HEK293T (cell line): Measurements from ENCODE around the gene DUSP5.
A peak's percentile ranks its signal among the peaks of the same experiment; 100 is the strongest.

Experiments
- CTCF ChIA-PET: fragments of 350-600 bp; formaldehyde crosslinking; extraction: SDS; loops from one replicate; lab custom pipeline; 2021; ENCODE audit warnings: antibody characterized with exemption, inconsistent platforms; lab: Yijun Ruan, JAX
- POLR2A ChIA-PET: fragments of 350-600 bp; formaldehyde crosslinking; extraction: SDS; loops from one replicate; lab custom pipeline; 2020; ENCODE audit warnings: antibody characterized with exemption, inconsistent platforms; lab: Yijun Ruan, JAX
- DNase-seq: peaks from one replicate; pipeline ENCODE4 v3.0.0; 2012; ENCODE audit warnings: mixed read lengths; ENCODE audit errors: extremely low spot score
- ARNT ChIP-seq: fragments of 450-650 bp; IDR thresholded peaks from 2 replicates; pipeline ENCODE4 v1.6.1; 2017; ENCODE audit warnings: mild to moderate bottlenecking
- BHLHE40 ChIP-seq: fragments of 450-650 bp; IDR thresholded peaks from 2 replicates; pipeline ENCODE4 v1.6.1; 2016; ENCODE audit warnings: mild to moderate bottlenecking, moderate library complexity, borderline replicate concordance
- CTBP1 ChIP-seq: fragments of 450-650 bp; IDR thresholded peaks from 2 replicates; pipeline ENCODE4 v1.6.1; 2016; ENCODE audit warnings: borderline replicate concordance
- ELF4 ChIP-seq: fragments of 450-650 bp; IDR thresholded peaks from 2 replicates; pipeline ENCODE4 v1.6.1; 2017; ENCODE audit warnings: antibody characterized with exemption
- FOXA1 ChIP-seq: fragments of 450-650 bp; IDR thresholded peaks from 2 replicates; pipeline ENCODE4 v1.6.1; 2016; ENCODE audit warnings: mild to moderate bottlenecking
- FOXK2 ChIP-seq: fragments of 450-650 bp; IDR thresholded peaks from 2 replicates; pipeline ENCODE4 v1.6.1; 2016; ENCODE audit warnings: mild to moderate bottlenecking
- FOXM1 ChIP-seq: fragments of 450-650 bp; IDR thresholded peaks from 2 replicates; pipeline ENCODE4 v1.6.1; 2017; ENCODE audit warnings: mild to moderate bottlenecking, borderline replicate concordance
- HDGF ChIP-seq: fragments of 450-650 bp; IDR thresholded peaks from 2 replicates; pipeline ENCODE4 v1.6.1; 2017; ENCODE audit warnings: antibody characterized with exemption, borderline replicate concordance
- L3MBTL2 ChIP-seq: fragments of 450-650 bp; conservative IDR thresholded peaks from 2 replicates; pipeline ENCODE4 v1.6.1; 2016; ENCODE audit warnings: mild to moderate bottlenecking
- LEF1 ChIP-seq: fragments of 450-650 bp; IDR thresholded peaks from 2 replicates; pipeline ENCODE4 v1.6.1; 2017; ENCODE audit warnings: mild to moderate bottlenecking, borderline replicate concordance
- NFRKB ChIP-seq: fragments of 450-650 bp; IDR thresholded peaks from 2 replicates; pipeline ENCODE4 v1.6.1; 2016; ENCODE audit warnings: mild to moderate bottlenecking, moderate library complexity
- PKNOX1 ChIP-seq: fragments of 450-650 bp; IDR thresholded peaks from 2 replicates; pipeline ENCODE4 v1.6.1; 2016
- SP1 ChIP-seq: fragments of 450-650 bp; IDR thresholded peaks from 2 replicates; pipeline ENCODE4 v1.6.1; 2017
- SUZ12 ChIP-seq: fragments of 450-650 bp; IDR thresholded peaks from 2 replicates; pipeline ENCODE4 v1.6.1; 2016; ENCODE audit warnings: mild to moderate bottlenecking
- TARDBP ChIP-seq: fragments of 450-650 bp; IDR thresholded peaks from 2 replicates; pipeline ENCODE4 v1.6.1; 2016
- ZNF384 ChIP-seq: fragments of 450-650 bp; IDR thresholded peaks from 2 replicates; pipeline ENCODE4 v1.6.1; 2016

DUSP5 gene

DNA sequence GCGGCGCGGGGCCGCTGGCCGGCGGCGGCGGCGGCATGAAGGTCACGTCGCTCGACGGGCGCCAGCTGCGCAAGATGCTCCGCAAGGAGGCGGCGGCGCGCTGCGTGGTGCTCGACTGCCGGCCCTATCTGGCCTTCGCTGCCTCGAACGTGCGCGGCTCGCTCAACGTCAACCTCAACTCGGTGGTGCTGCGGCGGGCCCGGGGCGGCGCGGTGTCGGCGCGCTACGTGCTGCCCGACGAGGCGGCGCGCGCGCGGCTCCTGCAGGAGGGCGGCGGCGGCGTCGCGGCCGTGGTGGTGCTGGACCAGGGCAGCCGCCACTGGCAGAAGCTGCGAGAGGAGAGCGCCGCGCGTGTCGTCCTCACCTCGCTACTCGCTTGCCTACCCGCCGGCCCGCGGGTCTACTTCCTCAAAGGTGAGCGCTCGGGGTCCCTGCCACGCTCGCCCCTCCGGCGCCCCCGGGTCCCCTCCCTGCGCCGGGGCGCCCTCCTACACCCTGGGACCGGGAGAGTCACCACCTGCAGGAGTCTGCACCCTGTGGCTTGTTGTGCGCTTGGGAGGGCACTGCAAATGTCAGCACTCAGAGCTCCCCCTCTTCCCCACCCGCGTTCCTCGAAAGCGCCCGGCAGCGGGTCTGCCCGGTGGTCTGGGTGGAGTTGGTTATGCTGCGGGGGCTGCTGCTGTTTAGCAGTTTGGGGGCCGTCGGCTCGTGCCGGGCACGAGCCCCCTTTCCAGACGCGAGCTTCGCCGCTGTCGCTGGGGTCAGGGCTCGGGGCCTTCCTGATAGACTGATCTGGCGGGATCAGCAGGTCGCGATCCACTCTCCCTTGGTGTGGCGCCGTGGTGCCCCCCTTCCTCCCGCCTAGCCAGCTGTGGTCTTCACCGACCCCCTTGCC is 627 bp downstream of the DUSP5 start:
- POLR2A ChIA-PET, result interaction anchor here (1.1 kb wide), 1 partner anchor 11 kb away, joined by 4 read pairs; no protein-coding TSS in a partner anchor
- peak; percentile 51 for DNase-seq
- no peak for TF ChIP-seq HDGF
- TF ChIP-seq LEF1, result no peak
- TF ChIP-seq SUZ12, result no peak
- TF ChIP-seq ARNT, result peak; percentile 5; the same call in 1 of the 2 replicates
- no peak for TF ChIP-seq FOXA1
- no peak for TF ChIP-seq FOXM1
- CTCF ChIA-PET, result interaction anchor here (0.9 to 1.0 kb wide), 2 partner anchors 143 to 144 kb away, joined by 3 to 4 read pairs; no protein-coding TSS in a partner anchor

GRCh38 chr10:110498982-110499795 is 1.5 kb downstream of the DUSP5 start:
- DNase-seq, result no peak
- ChIA-PET CTCF (interaction anchor here (0.6 to 1.0 kb wide), 4 partner anchors 144 to 190 kb away, joined by 3 to 4 read pairs (median 3); no protein-coding TSS in a partner anchor), POLR2A (interaction anchor here (0.7 to 1.1 kb wide), 2 partner anchors 12 to 87 kb away, joined by 3 to 4 read pairs; no protein-coding TSS in a partner anchor)
- TF ChIP-seq TARDBP, result no peak
- no peak for TF ChIP-seq SUZ12
- no peak for TF ChIP-seq BHLHE40
- TF ChIP-seq ARNT, result no peak
- TF ChIP-seq ZNF384, result no peak
- TF ChIP-seq LEF1, result no peak
- TF ChIP-seq PKNOX1, result no peak
- TF ChIP-seq ELF4, result no peak
- no peak for TF ChIP-seq HDGF
- no peak for TF ChIP-seq NFRKB
- no peak for TF ChIP-seq FOXK2
- no peak for TF ChIP-seq L3MBTL2

- no peak for DNase-seq
- ChIA-PET POLR2A (interaction anchor here (0.7 to 1.2 kb wide), 3 partner anchors 24 to 87 kb away, joined by 3 read pairs; no protein-coding TSS in a partner anchor), CTCF (interaction anchor here (0.6 to 1.1 kb wide), 4 partner anchors 47 to 190 kb away, joined by 3 read pairs; no protein-coding TSS in a partner anchor)
- TF ChIP-seq TARDBP (no peak), ZNF384 (no peak), PKNOX1 (no peak), FOXA1 (no peak), SUZ12 (no peak), HDGF (no peak), ELF4 (no peak), SP1 (no peak), ARNT (no peak), FOXK2 (no peak), NFRKB (no peak), L3MBTL2 (no peak), CTBP1 (no peak), LEF1 (no peak), BHLHE40 (no peak), FOXM1 (no peak)
These were observed 2.2 kb downstream of the DUSP5 start for GRCh38 chr10:110499796-110500514.

DNA sequence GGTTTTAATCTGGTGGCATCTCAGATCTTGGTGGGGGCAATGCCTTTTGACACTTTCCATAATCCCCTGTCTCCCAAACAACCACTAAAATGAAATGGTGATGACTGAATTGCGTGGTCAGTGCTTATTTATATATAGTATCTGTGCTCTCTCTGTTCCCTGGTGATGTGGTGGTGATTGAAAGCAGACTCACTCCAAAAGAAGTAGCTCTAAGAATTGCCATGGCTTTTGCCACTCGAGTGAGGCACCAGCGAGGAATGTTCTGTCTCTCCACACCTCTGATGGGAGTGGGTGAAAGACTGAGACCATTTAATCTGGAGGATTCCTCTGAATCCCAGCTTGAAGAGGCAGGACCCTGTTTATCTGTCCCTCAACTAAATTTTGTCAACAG is 2.8 kb downstream of the DUSP5 start:
- CTCF ChIA-PET, result interaction anchor here (1.0 to 1.1 kb wide), 3 partner anchors 12 to 158 kb away, joined by 3 to 4 read pairs (median 3); no protein-coding TSS in a partner anchor
- POLR2A ChIA-PET, result interaction anchor here (1.1 to 1.2 kb wide), 2 partner anchors 25 to 45 kb away, joined by 3 read pairs; no protein-coding TSS in a partner anchor
- no peak for DNase-seq
- TF ChIP-seq SP1, result no peak
- no peak for TF ChIP-seq ELF4
- no peak for TF ChIP-seq FOXK2

GRCh38 chr10:110501142-110501937 is 3.6 kb downstream of the DUSP5 start:
- DNase-seq, result peak; percentile 73
- TF ChIP-seq SUZ12, result no peak
- no peak for TF ChIP-seq ARNT
- TF ChIP-seq ZNF384, result no peak
- TF ChIP-seq SP1, result no peak
- TF ChIP-seq FOXK2, result no peak
- ChIA-PET CTCF (interaction anchor here (1.0 to 1.1 kb wide), 3 partner anchors 12 to 159 kb away, joined by 3 to 4 read pairs (median 3); no protein-coding TSS in a partner anchor), POLR2A (interaction anchor here (1.1 to 1.5 kb wide), 3 partner anchors 11 to 44 kb away, joined by 3 to 6 read pairs (median 3); no protein-coding TSS in a partner anchor)
